ENCODE data around the gene EYA2.
A peak's percentile ranks its signal among the peaks of the same experiment; 100 is the strongest.

The EYA2 gene

DNA sequence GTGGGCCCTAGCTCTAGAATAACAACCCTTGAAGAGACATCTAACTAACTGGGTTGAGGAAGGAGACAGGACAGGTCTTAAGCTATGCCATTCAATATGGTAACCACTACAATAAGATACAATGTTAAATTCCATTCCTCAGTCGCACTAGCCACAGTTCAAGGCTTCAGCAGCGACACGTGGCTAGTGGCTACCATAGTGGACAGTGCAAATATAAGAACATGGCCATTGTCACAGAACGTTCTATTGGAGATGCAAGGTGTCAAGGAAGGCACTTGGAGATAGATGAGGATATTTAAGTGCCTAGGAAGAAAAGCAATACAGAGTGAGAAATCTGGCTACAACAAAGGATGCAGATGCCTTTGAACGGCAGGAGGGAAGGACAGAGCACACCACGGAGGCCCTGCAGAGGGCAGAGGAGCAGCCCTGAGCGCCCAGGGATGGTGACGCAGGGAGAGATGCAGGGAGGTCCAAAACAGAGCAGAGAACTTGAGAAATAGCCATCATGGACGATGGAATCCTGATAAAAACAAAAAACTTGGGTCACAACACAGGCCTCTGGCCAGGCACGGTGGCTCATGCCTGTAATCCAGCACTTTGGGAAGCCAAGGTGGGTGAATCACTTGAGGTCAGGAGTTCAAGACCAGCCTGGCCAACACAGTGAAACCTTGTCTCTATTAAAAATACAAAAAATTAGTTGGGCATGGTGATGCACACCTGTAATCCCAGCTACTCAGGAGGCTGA, 321.2 kb downstream of the EYA2 start:
- no peak for DNase-seq

DNA sequence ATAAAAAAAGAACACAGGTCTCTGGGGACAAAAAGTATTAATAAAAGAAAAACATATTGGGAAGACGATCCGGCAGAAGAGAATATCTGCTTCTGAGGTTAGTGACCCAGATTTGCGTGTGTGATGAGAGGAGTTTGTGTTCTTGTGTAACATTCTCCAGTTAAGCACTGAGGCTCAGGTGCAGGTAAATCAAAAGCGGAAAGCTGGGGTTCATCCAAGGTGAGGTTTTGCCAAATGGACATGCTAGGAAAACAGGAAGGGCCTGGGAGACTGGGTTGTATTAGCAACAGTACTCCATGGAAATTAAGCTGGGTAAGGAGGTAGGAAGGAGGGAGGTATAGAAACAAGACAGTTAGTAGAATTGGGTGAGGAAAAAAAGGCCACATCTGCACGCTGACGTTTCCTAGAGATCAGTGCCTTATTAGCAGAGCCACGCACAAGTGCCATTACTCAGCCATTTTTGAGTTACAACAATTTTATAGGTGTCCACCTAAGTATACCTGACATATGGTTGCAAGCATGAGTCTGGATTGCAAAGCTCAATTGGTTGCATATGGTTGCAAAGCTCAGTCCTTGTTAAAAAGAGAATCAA, 322.3 kb downstream of the EYA2 start:
- no peak for DNase-seq

DNA sequence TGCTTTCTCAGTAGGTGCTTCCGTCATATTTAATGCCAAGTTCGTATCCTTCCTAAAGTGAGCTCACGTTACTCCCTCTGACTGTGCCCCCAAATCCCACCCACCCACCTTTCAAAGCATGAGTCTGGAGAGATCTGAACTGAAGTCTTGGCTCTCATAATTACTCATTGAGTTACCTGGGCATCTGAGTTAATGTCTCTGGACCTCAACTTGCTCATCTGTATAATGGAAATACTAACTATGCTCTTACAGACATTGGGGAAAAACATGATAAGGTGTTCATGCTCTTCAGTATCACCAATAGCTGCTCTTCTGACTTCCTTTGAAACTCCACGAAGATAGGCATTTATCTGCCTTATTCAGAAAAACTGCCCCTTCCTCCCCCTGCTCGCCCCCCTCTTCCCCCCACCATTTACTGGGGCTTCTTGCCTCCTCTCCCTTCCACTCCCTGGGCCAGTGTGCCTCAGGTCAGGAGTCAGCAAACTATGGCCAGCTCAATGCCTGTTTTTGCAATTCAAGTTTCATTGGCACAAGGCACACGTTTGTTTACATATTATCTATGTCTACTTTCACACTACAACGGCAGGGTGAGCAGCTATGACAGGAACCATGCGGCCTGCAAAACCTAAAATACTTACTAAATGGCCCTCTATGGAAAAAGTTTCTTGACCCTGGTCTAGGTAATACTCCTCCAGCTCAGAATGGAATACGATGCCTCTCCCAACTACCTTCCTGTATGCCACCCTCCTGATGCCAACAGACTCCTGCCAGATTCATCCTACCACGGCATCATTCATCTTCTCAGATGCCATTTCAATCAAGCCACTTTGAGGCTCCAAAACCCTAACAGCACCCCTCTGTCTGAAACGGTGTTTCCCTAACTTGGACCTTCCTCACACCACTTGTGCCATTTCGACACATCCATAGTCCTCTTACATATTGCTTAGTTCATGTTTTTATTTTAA, 323.1 kb downstream of the EYA2 start:
- DNase-seq, result no peak

DNA sequence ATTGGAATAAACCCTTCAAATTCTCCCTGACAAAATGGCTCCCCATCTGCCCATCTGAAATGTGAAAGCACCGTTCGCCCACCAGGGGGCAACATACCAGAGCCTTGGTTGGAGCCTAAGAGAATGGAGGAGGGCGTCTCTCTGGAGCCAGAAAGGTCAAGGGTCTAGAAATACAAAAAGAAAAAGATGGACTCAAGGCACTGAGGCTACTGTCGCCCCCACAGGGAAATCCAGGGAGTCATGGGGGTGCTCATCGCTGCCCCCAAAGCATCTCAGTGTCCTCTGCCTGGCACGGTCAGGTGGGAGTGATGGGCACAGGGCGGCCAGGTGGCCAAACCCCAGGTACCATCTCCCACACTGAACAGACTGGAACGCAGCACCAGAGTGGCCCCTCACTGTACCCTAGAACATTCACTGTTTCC, 325.5 kb downstream of the EYA2 start:
- DNase-seq, result peak; percentile 36

DNA sequence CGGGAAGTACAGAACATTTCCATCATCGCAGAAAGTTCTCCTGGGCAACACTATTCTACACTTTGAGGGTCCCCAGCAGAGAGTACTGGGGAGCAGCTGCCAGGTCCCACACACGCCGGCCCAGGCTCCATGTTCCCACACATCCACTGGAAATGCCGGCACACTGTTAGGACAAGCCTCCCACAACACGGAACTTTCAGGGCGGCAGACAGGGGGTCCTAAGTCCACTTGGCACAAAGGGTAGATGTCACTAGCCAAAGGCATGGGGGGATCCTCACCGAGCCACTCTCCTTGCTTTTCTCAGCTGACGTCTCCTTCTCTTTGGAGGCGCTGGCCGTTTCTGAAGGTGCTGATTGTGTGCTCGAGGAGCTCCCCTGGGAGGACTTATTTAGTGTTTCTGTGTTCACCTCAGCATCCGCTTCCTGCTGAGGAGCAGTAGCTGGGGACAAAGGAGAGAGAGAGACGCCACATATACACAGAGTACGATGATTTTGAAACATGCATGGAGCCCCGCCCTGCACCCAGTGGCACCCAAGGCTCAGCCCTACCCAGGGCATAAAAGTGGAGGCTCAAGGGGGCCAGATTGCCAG, 326.5 kb downstream of the EYA2 start:
- no peak for DNase-seq

DNA sequence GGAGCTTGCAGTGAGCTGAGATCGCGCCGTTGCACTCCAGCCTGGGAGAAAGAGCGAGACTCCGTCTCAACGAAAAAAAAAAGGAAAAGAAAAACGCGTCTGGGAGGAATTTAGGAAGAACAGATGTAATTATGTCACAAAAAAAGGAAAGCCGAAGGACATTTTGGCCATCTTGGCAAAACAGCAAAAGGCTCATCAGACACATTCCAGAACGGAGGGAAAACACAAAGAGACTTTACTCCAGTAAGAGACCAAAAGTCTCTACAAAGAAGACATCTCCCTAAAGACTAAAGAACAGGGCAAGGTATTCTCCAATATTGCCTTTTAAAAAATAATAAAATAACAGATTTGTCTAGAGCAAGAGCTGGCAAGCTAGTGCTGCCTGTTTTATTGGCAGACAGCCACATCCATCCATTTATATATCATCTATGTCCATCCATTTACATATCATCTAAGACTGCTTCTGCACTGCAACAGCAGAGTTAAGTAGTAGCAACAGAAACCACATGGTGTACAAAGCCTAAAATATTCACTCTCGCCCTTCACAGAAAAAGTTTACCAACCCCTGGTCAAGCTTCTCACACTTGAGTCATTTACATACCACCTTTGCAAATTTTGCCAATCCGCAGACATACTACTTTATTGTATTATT, 328.0 kb downstream of the EYA2 start:
- DNase-seq, result no peak

DNA sequence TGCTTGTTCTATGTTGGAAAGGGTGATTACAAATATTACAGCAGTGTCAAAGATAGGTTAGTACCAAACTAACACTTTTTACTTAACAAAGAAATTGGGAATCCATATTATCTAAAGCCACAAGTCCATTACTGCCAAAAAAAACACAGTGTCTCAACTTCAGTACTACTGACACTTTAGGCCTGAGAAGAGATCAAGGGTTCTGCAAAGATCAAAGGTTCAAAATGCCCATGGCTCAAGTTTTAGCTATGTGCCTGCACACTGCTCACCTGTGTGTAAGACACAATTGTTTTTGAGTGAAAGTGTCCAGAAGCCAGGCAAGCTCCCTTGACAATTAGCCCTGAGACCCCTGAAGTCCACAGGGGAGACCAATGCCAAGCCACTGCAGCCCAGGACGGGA, 329.3 kb downstream of the EYA2 start:
- no peak for DNase-seq

- DNase-seq, result no peak
Observed at GRCh38 chr20:47224300-47224791, 329.7 kb downstream of the EYA2 start.

DNA sequence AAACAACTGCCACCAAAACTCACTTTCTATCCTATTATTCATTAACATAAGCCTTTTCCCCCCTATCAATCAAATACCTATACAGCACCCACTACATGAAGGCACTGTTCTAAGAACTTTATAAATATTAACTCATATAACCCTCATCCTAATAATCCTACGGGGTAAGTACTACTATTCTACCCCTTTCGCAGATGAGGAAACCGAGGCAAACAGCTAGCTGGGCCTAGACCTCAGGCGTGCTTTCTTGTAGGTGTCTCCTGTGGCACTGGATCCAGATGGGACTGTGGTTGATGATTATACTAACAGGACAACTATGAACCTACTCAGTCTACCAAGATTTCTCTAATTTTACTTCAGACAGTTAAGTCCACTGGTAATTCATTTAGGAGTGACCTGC, 330.2 kb downstream of the EYA2 start:
- DNase-seq, result no peak

DNA sequence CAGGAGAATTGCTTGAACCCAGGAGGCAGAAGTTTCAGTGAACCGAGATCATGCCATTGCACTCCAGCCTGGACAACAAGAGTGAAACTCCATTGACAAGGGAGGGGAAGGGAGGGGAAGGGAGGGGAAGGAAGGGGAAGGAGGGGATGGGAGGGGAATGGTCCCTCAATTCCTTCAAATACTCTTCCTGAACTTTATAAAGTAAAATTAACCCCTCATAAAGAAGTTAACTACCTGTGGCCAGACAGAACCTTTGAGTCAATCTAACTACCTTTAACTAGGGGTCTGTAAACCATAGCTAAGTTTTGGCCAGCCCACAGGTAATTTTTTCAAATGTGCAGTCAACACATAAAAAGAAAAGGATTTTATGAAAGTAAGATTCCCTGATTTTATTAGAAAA, 330.8 kb downstream of the EYA2 start:
- no peak for DNase-seq

DNA sequence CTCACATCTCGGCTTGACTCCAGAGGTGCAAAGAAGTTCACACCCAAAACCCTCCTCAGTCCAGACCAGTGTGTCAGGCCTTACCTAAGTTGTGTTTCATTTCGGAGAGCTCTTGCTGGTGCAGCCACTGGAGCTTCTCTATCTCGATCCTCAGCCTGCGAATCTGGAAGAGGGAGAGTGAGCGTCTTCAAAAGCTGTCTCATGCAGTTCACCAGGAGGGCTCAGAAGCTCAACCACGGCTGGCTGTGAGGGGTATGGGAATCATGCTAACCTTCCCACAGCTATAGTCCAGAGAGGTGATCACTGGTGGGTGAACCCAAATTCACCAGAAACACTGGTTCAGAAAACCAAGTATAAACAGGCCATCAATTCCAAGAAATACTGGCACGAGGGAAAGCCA, 332.5 kb downstream of the EYA2 start:
- no peak for DNase-seq

DNA sequence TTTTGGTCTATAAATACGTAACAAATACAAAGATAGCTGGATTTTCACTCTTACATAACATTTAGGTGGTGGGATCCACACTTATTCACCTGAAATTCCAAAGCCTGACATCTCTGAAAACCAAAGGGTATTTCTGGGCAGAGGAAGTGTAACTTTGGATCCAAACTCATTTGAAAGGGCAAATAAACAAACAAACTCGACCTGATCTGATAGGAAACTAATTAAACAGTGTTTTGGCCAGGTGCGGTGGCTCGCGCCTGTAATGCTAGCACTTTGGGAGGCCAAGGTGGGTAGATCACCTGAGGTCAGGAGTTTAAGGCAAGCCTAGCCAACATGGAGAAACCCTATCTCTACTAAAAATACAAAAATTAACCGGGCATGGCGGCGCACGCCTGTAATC, 332.9 kb downstream of the EYA2 start:
- DNase-seq, result no peak

- DNase-seq, result no peak
Observed at GRCh38 chr20:47228654-47229053, 334.0 kb downstream of the EYA2 start.

DNA sequence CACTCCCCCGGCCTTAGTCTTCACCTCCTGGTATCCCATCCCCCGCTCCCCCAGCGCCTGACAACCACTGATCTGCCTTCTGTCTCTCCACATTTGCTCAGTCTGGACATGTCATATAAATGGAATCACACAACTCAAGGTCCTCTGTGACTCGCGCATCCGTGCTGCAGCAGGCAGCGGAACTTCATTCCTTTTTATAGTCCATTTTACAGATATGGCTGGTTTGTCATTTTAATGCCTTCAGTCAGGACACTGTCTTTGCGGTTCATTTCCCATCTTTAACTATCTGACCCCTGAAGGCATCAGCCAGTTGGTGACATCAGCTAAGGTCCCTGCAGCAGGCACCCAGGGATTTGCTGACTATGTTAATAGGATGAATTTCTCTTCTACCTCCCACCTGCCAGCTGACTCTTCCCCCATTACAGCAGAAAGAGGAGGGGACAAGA, 336.2 kb downstream of the EYA2 start:
- DNase-seq, result no peak

- no peak for DNase-seq
Observed at GRCh38 chr20:47231382-47232039, 336.9 kb downstream of the EYA2 start.

DNA sequence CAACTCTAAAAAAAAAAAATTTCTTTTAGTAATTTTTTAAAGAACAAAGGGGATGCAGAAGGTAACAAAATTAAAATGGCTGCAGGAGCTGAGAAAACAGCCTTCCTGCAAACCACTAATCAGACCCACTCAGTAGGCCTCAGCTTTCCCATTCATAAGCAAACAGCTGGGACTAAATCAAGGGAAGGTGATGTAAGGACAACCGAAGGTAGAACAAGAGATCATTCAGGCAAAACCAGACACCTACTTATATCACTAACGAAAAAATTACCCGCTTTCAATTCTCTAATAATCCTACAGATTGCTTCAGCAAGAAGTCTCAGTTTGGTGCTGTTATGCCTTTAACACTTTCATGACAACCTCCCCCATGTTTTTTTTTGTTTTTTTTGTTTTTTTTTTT, 337.9 kb downstream of the EYA2 start:
- no peak for DNase-seq

DNA sequence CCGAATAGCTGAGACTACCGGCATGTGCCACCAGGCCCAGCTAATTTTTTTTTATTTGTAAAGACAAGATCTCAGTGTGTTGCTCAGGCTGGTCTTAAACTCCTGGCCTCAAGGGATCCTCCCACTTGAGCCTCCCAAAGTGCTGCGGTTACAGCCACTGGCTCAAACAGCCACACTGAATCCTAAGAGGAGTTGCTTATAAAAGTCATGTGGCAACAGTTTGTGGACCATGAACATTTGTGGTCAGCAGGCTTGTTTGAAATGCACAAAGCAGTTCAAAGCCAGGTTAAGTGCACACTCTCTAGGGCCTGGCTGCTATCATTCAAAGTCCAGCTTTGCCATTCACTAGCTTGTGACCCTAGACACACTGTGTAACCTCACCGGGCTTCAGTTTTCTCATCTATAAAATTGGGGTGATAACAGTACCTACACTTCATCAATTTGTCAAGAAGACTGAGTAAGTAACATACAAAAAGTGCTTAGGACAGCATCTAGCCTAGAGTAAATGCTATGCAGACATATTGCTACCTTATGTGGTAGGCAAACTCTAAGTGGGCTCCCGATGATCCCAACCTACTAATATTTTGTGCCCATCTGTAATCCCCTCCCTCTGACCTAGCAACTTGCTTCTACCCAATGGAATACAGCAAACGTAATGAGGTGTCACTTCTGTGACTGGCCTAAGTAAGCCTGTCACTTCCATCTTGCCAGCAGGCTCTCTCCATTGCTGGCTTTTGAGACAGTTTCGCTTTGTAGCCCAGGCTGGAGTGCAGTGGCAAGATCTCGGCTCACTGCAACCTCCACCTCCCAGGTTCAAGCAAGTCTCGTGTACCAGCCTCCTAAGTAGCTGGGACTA, 338.9 kb downstream of the EYA2 start:
- no peak for DNase-seq

- no peak for DNase-seq
Observed at GRCh38 chr20:47235111-47235510, 340.5 kb downstream of the EYA2 start.

GRCh38 chr20:47235853-47236638, 341.4 kb downstream of the EYA2 start:
- no peak for DNase-seq

DNA sequence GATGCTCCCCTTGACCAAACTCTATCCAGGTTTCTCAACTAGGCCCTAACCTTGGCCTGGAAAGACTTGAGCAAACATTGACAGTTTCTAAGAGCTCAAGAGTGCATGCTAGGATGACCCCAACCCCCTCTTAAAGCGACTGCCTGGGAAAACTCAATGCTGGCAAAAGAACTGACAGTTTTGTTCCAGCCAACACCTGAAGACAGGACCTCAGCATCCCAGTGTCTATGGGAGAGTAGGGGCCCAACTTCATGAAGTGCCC, 341.9 kb downstream of the EYA2 start:
- DNase-seq, result no peak
